Endothelial cell of umbilical vein (primary cell): ENCODE data around the gene BEND4. TPM values are rescaled to one million over a fixed set of nuclear protein-coding genes. Genes with fewer than 3 reads are reported as not detected.

ENCODE experiments used
- BruUV-seq: library from RNA; stranded (reverse); fragments of 400-500 nt; replicated peaks from 2 replicates; lab custom pipeline; 2021; lab: Mats Ljungman, UMichigan
- CTCF ChIA-PET: fragments of 300-600, 350-600 bp; sonication (Branson Sonifier 250); formaldehyde crosslinking; loops from one replicate; lab custom pipeline; 2021; ENCODE audit warnings: antibody characterized with exemption, inconsistent platforms; lab: Charles Lee
- POLR2A ChIA-PET: fragments of 300-600, 350-600 bp; sonication (Branson Sonifier 250); formaldehyde crosslinking; loops from one replicate; lab custom pipeline; 2021; ENCODE audit warnings: antibody characterized with exemption, inconsistent platforms; lab: Charles Lee
- DNase-seq: peaks from one replicate; pipeline ENCODE4 v3.0.0-alpha.2; 2011; ENCODE audit warnings: low read depth, low spot score
- FAIRE-seq: peaks from 2 replicates; lab custom pipeline; 2011; peaks lifted over from hg19 to GRCh38; lab: Jason Lieb, UNC
- H2AFZ ChIP-seq: 2 replicates; pipeline ENCODE4 v1.6.0; 2012; ENCODE audit warnings: low read depth, low read length, control low read depth, inconsistent platforms
- H3K27ac ChIP-seq: 2 replicates; pipeline ENCODE4 v1.5.1; 2011; ENCODE audit warnings: low read depth, mild to moderate bottlenecking, control low read depth, low read length, moderate library complexity; ENCODE audit not compliant: insufficient read depth
- H3K27me3 ChIP-seq, 2 experiments: 2 replicates each; pipeline versions ENCODE4 v1.6.0 to v1.6.1; 2011; ENCODE audit warnings: low read length in 2 of 2, mixed read lengths in 1 of 2; ENCODE audit not compliant: control insufficient read depth in 2 of 2, insufficient read depth in 2 of 2
- H3K36me3 ChIP-seq, 2 experiments: 2 replicates in 1 of 2; 3 replicates in 1 of 2; pipeline ENCODE4 v1.5.1; 2011; ENCODE audit warnings: low read length in 2 of 2, mild to moderate bottlenecking in 1 of 2, moderate library complexity in 1 of 2; ENCODE audit not compliant: control insufficient read depth in 2 of 2, insufficient read depth in 2 of 2; ENCODE audit errors: extremely low read depth in 1 of 2
- H3K4me1 ChIP-seq: 3 replicates; pipeline ENCODE4 v1.5.1; 2011; ENCODE audit warnings: mild to moderate bottlenecking, low read length; ENCODE audit not compliant: control insufficient read depth, insufficient read depth; ENCODE audit errors: extremely low read depth
- H3K4me2 ChIP-seq: 2 replicates; pipeline ENCODE4 v1.6.1; 2011; ENCODE audit warnings: low read length, control low read depth, mixed read lengths; ENCODE audit not compliant: insufficient read depth
- H3K4me3 ChIP-seq, 3 experiments: fragments of 200-600 bp in 1 of 3; sonication (generic), shearing (Covaris generic) in 1 of 3; replicated peaks in 1 of 3; 2 replicates each; pipeline ENCODE4 v1.5.1; 2011 to 2016; ENCODE audit warnings: control low read depth in 3 of 3, low read length in 3 of 3, mild to moderate bottlenecking in 2 of 3, inconsistent platforms in 1 of 3, low read depth in 1 of 3, moderate library complexity in 1 of 3; ENCODE audit not compliant: insufficient read depth in 1 of 3
- H3K79me2 ChIP-seq: 2 replicates; pipeline ENCODE4 v1.6.0; 2012; ENCODE audit warnings: low read length, inconsistent platforms; ENCODE audit not compliant: control insufficient read depth, insufficient read depth
- H3K9ac ChIP-seq: replicated peaks from 2 replicates; pipeline ENCODE3; 2011; ENCODE audit warnings: low read length, control low read depth; ENCODE audit not compliant: insufficient read depth; ENCODE audit errors: extremely low read depth
- H3K9me1 ChIP-seq: replicated peaks from 3 replicates; pipeline ENCODE4 v1.6.0; 2011; ENCODE audit warnings: mild to moderate bottlenecking, low read length; ENCODE audit not compliant: control insufficient read depth, insufficient read depth; ENCODE audit errors: extremely low read depth
- H3K9me3 ChIP-seq: replicated peaks from 2 replicates; pipeline ENCODE4 v1.5.1; 2012; ENCODE audit warnings: low read length, inconsistent platforms; ENCODE audit not compliant: control insufficient read depth, insufficient read depth
- H4K20me1 ChIP-seq: replicated peaks from 2 replicates; pipeline ENCODE3; 2011; ENCODE audit warnings: mild to moderate bottlenecking, low read length; ENCODE audit not compliant: control insufficient read depth, insufficient read depth; ENCODE audit errors: extremely low read depth
- CTCF ChIP-seq, 2 donors: IDR thresholded peaks; 1 replicate in 1 of 2; 2 replicates in 1 of 2; pipeline ENCODE4 v1.5.1; 2011; ENCODE audit warnings: low read length in 2 of 2, mild to moderate bottlenecking in 2 of 2, moderate library complexity in 2 of 2, control low read depth in 1 of 2, inconsistent platforms in 1 of 2, low read depth in 1 of 2; ENCODE audit not compliant: insufficient read depth in 1 of 2; ENCODE audit errors: extremely low read depth in 1 of 2
- EZH2 ChIP-seq: IDR thresholded peaks from 2 replicates; pipeline ENCODE4 v1.6.1; 2012; ENCODE audit warnings: borderline replicate concordance, low read depth, mild to moderate bottlenecking, moderate library complexity, low read length, inconsistent platforms; ENCODE audit not compliant: severe bottlenecking
- FOS ChIP-seq: IDR thresholded peaks from 2 replicates; pipeline ENCODE4 v1.6.1; 2011; ENCODE audit warnings: mild to moderate bottlenecking, low read length, moderate library complexity, borderline replicate concordance; ENCODE audit not compliant: insufficient read depth
- GATA2 ChIP-seq: IDR thresholded peaks from 2 replicates; pipeline ENCODE4 v1.7.0; 2011; ENCODE audit warnings: low read depth, mild to moderate bottlenecking, moderate library complexity, mixed read lengths, low read length; ENCODE audit not compliant: insufficient read length, insufficient read depth
- JUN ChIP-seq: IDR thresholded peaks from 2 replicates; pipeline ENCODE4 v1.6.1; 2011; ENCODE audit warnings: borderline replicate concordance, low read depth; ENCODE audit not compliant: insufficient read length, insufficient read depth
- MYC ChIP-seq: IDR thresholded peaks from one replicate; pipeline ENCODE4 v1.6.1; 2011; ENCODE audit warnings: mild to moderate bottlenecking, low read depth, low read length
- POLR2A ChIP-seq: IDR thresholded peaks from 2 replicates; pipeline ENCODE4 v1.6.1; 2012; ENCODE audit warnings: low read depth, mild to moderate bottlenecking, control low read depth, low read length
- POLR2AphosphoS5 ChIP-seq: IDR thresholded peaks from 2 replicates; pipeline ENCODE4 v1.6.1; 2012; ENCODE audit warnings: low read depth, mild to moderate bottlenecking, control low read depth, low read length, moderate library complexity; ENCODE audit not compliant: insufficient read depth
- dilution Hi-C: fragments of 300-500 bp; cut with MboI; formaldehyde crosslinking; loops from one replicate; pipeline ENCODE4 v1.15.0; 2019; ENCODE audit warnings: low sequenced_read_pairs; ENCODE audit not compliant: extremely low pct_ligation_motif_present
- intact Hi-C: fragments of 100-400 bp; cut with micrococcal nuclease; formaldehyde crosslinking; loops from one replicate; pipeline ENCODE4 v1.10.0; 2022
- polyA plus RNA-seq, 4 experiments: library from polyadenylated mRNA; depleted of rRNA in 3 of 4; stranded (reverse) in 3 of 4; unstranded in 1 of 4; fragments of >200 nt; gene quantifications; 2 replicates each; pipeline versions ENCODE4 v1.2.1 to v1.2.3, GENCODE V29; 2011 to 2012; ENCODE audit warnings: missing spikeins in 1 of 4
- total RNA-seq: library from RNA; stranded (reverse); gene quantifications from 2 replicates; pipeline ENCODE4 v1.2.3, GENCODE V29; 2021
- TF ChIP-seq, protein P1 (sequence below): IDR thresholded peaks from 2 replicates; pipeline ENCODE4 v1.6.1; 2011; ENCODE audit not compliant: insufficient read depth, insufficient read length

Gene BEND4
- total and polyA plus RNA-seq, 2 donors (not counting 3 experiments of a cell fraction or from before 2014, with no cell fraction given) = 0.01 to 0.27 TPM

DNA sequence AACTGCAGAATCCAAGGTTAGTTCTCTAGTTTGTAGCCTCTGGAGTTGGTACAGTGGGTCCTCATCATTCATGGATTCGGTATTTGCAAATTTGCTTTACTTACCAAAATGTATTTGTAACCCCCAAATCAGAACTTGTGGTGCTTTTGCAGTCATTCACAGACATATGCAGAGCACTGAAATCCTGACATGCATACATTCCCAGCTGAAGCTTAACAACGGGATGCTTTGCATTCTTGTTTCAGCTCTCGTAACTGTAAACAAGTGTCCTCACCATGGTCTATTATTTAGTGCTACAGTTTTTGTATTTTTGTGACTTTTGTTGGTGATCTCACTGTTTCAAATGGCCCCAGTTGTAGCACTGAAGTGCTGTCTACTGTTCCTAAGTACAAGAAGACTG, 16.1 kb downstream of the BEND4 start:
- H3K4me3 ChIP-seq = no peak overlapping the region
- H3K27ac ChIP-seq = no peak overlapping the region
- FAIRE-seq (no peak), DNase-seq (no peak)
- H2AFZ ChIP-seq = no peak overlapping the region
- no peaks in the 10 kb centered on the region for H3K4me1 ChIP-seq
- H3K4me2 ChIP-seq = no peak overlapping the region
- H3K9me3 ChIP-seq = no peaks in the 10 kb centered on the region
- ChIA-PET CTCF (no interaction called here), POLR2A (no interaction called here)
- H4K20me1 ChIP-seq = no peaks in the 10 kb centered on the region
- H3K9ac ChIP-seq = no peak overlapping the region
- intact Hi-C loops (no loop called here), dilution Hi-C loops (no loop called here)
- H3K36me3 ChIP-seq = no peaks in the 10 kb centered on the region
- H3K79me2 ChIP-seq = no peaks in the 10 kb centered on the region
- no TSS peak for BruUV-seq
- H3K27me3 ChIP-seq = peaks cover 0 to 4% of the 10 kb centered on the region in 2 experiments
- no peaks in the 10 kb centered on the region for H3K9me1 ChIP-seq
- TF ChIP-seq MYC (no peak), GATA2 (no peak), FOS (no peak), POLR2AphosphoS5 (no peak), CTCF (IDR thresholded peaks at IDR 0.05; ENCODE audit: extremely low read depth in 1 of 2, insufficient read depth in 1 of 2, low read depth in 1 of 2, low read length in 2 of 2) (no peak), EZH2 (no peak), POLR2A (no peak), JUN (no peak)
- TF ChIP-seq, protein P1, sequence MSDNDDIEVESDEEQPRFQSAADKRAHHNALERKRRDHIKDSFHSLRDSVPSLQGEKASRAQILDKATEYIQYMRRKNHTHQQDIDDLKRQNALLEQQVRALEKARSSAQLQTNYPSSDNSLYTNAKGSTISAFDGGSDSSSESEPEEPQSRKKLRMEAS = no peak
